CD4-positive, alpha-beta T cell (primary cell): ENCODE data around the gene BCAT1. TPM values are rescaled to one million over a fixed set of nuclear protein-coding genes. Genes with fewer than 3 reads are reported as not detected.
A peak's percentile ranks its signal among the peaks of the same experiment; 100 is the strongest.

ENCODE experiments used
- ATAC-seq: fragments of 200-7000 bp; cut with Tn5 transposase; one replicate; pipeline ENCODE4 v1.10.0; 2022; ENCODE audit warnings: mild to moderate bottlenecking; ENCODE audit not compliant: poor library complexity
- CTCF ChIA-PET: fragments of 350-600 bp; sonication (Branson Sonifier 250); formaldehyde crosslinking; loops from one replicate; lab custom pipeline; 2021; ENCODE audit warnings: antibody characterized with exemption, inconsistent platforms; lab: Charles Lee
- POLR2A ChIA-PET: fragments of 350-600 bp; sonication (Branson Sonifier 250); formaldehyde crosslinking; loops from one replicate; lab custom pipeline; 2021; ENCODE audit warnings: antibody characterized with exemption, inconsistent platforms; lab: Charles Lee
- DNase-seq, 14 experiments: peaks; one replicate each; pipeline ENCODE4 v3.0.0-alpha.2; 2013 to 2020; ENCODE audit warnings: mixed read lengths in 2 of 14
- H3K27ac ChIP-seq, 2 donors: one replicate each; pipeline versions ENCODE4 v1.5.1 to v1.7.0; 2013; ENCODE audit warnings: low read length in 2 of 2, low read depth in 1 of 2, mild to moderate bottlenecking in 1 of 2
- H3K27me3 ChIP-seq, 2 experiments: 1 replicate in 1 of 2; 2 replicates in 1 of 2; pipeline versions ENCODE4 v1.6.1 to v1.7.0; 2013; ENCODE audit warnings: low read length in 2 of 2, control low read depth in 1 of 2, mild to moderate bottlenecking in 1 of 2, moderate library complexity in 1 of 2; ENCODE audit not compliant: insufficient read depth in 2 of 2, control insufficient read depth in 1 of 2
- H3K36me3 ChIP-seq: one replicate; pipeline ENCODE4 v1.6.1; 2013; ENCODE audit warnings: low read length, control low read depth; ENCODE audit not compliant: insufficient read depth
- H3K4me1 ChIP-seq: one replicate; pipeline ENCODE4 v1.6.1; 2013; ENCODE audit warnings: low read length, control low read depth; ENCODE audit not compliant: insufficient read depth
- H3K4me3 ChIP-seq: one replicate; pipeline ENCODE4 v1.5.1; 2013; ENCODE audit warnings: mild to moderate bottlenecking, low read length, moderate library complexity
- H3K9me3 ChIP-seq, 2 experiments: 1 replicate in 1 of 2; 2 replicates in 1 of 2; pipeline versions ENCODE4 v1.6.1 to v1.7.0; 2013; ENCODE audit warnings: low read length in 2 of 2, mild to moderate bottlenecking in 2 of 2, control low read depth in 1 of 2, moderate library complexity in 1 of 2; ENCODE audit not compliant: control insufficient read depth in 1 of 2, insufficient read depth in 1 of 2
- H3K27ac Mint-ChIP-seq: one replicate; pipeline ENCODE4 v1.8.0; 2020; ENCODE audit warnings: mixed read lengths
- H3K27me3 Mint-ChIP-seq: one replicate; pipeline ENCODE4 v1.8.0; 2021; ENCODE audit warnings: mixed read lengths
- H3K36me3 Mint-ChIP-seq: one replicate; pipeline ENCODE4 v1.8.0; 2021; ENCODE audit warnings: low read depth, mixed read lengths
- H3K4me1 Mint-ChIP-seq: one replicate; pipeline ENCODE4 v1.8.0; 2021; ENCODE audit warnings: low read depth, mixed read lengths
- H3K4me3 Mint-ChIP-seq: one replicate; pipeline ENCODE4 v1.8.0; 2020; ENCODE audit warnings: mild to moderate bottlenecking, mixed read lengths
- H3K9me3 Mint-ChIP-seq: one replicate; pipeline ENCODE4 v1.8.0; 2020; ENCODE audit warnings: mixed read lengths
- intact Hi-C, 2 experiments: fragments of 100-400 bp; cut with DNase I in 1 of 2; cut with micrococcal nuclease in 1 of 2; formaldehyde crosslinking; loops; one replicate each; pipeline versions ENCODE4 v1.15.1 to v1.9.0; 2023 to 2025; cut with DNase I, micrococcal nuclease
- total RNA-seq, 174 experiments: library from RNA in 2 of 174; stranded (reverse) in 2 of 174; gene quantifications; one replicate each; pipeline ENCODE4 v1.2.3 and lab custom pipeline; 2021 to 2026
- TF ChIP-seq, protein P1 (sequence below): fragments of 200-600 bp; IDR thresholded peaks from one replicate; pipeline ENCODE4 v1.8.0; 2022; ENCODE audit warnings: antibody characterized with exemption, mild to moderate bottlenecking

Gene BCAT1
- total RNA-seq, 2 experiments from 2014 or later = 0.34 to 0.91 TPM

DNA sequence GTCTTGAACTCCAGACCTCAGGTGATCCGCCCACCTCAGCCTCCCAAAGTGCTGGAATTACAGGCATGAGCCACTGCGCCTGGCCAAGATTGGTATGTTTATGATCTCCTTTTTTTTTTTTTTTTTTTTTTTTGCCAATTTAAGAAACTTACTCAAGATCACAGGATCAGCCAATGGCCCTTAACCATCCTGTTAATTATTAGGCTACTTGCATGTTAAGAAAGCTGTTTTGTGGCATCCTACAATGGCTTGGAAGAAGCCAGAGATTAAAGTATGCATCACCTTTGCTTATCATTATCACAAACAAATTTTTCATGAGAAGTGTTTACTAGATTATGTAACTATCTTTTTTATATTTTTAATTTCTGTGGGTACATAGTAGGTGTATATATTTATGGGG, 140.2 kb downstream of the BCAT1 start:
- H3K4me3 Mint-ChIP-seq = no peak overlapping the region
- CTCF ChIA-PET = interaction anchor here (0.7 kb wide), 1 partner anchor 1173 kb away, joined by 4 read pairs; no protein-coding TSS in a partner anchor
- H3K36me3 Mint-ChIP-seq = no peaks in the 10 kb centered on the region

DNA sequence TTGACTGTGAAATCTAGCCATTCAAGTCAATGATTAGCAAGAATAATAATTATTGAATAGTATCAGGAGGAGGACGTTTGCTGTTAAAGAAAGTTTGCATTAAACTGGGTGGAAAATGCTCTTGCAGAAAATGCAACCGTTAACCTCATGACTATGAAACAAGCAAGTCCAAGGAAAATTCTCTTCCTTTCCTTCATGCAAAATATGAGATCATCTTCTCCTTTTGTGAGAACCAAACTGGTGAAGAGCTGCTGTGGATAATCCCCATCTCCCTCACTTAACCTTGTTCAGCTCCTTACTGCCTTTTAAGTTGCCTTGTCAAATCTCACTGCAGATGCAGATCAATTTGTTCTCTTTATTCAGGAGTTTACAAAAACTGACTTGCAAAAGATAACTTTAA, 142.5 kb downstream of the BCAT1 start:
- peaks cover 12% of the 10 kb centered on the region for H3K4me1 Mint-ChIP-seq

More for the DNA sequence above, 140.2 kb downstream of the BCAT1 start:
- intact Hi-C loops = no loop called here
- DNase-seq (no peak), ATAC-seq (no peak)
- no peaks in the 10 kb centered on the region for H3K27me3 ChIP-seq
- no peaks in the 10 kb centered on the region for H3K36me3 ChIP-seq
- no peak overlapping the region for H3K4me3 ChIP-seq
- peaks cover 7% of the 10 kb centered on the region for H3K4me1 Mint-ChIP-seq
- H3K27me3 Mint-ChIP-seq = no peaks in the 10 kb centered on the region
- H3K27ac Mint-ChIP-seq = no peak overlapping the region
- peaks cover 4% of the 10 kb centered on the region for H3K9me3 Mint-ChIP-seq
- TF ChIP-seq, protein P1, sequence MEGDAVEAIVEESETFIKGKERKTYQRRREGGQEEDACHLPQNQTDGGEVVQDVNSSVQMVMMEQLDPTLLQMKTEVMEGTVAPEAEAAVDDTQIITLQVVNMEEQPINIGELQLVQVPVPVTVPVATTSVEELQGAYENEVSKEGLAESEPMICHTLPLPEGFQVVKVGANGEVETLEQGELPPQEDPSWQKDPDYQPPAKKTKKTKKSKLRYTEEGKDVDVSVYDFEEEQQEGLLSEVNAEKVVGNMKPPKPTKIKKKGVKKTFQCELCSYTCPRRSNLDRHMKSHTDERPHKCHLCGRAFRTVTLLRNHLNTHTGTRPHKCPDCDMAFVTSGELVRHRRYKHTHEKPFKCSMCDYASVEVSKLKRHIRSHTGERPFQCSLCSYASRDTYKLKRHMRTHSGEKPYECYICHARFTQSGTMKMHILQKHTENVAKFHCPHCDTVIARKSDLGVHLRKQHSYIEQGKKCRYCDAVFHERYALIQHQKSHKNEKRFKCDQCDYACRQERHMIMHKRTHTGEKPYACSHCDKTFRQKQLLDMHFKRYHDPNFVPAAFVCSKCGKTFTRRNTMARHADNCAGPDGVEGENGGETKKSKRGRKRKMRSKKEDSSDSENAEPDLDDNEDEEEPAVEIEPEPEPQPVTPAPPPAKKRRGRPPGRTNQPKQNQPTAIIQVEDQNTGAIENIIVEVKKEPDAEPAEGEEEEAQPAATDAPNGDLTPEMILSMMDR = no peak
- peaks cover 6% of the 10 kb centered on the region for H3K4me1 ChIP-seq
- no peak overlapping the region for H3K27ac ChIP-seq
- no peaks in the 10 kb centered on the region for H3K9me3 ChIP-seq
- POLR2A ChIA-PET = no interaction called here

DNA sequence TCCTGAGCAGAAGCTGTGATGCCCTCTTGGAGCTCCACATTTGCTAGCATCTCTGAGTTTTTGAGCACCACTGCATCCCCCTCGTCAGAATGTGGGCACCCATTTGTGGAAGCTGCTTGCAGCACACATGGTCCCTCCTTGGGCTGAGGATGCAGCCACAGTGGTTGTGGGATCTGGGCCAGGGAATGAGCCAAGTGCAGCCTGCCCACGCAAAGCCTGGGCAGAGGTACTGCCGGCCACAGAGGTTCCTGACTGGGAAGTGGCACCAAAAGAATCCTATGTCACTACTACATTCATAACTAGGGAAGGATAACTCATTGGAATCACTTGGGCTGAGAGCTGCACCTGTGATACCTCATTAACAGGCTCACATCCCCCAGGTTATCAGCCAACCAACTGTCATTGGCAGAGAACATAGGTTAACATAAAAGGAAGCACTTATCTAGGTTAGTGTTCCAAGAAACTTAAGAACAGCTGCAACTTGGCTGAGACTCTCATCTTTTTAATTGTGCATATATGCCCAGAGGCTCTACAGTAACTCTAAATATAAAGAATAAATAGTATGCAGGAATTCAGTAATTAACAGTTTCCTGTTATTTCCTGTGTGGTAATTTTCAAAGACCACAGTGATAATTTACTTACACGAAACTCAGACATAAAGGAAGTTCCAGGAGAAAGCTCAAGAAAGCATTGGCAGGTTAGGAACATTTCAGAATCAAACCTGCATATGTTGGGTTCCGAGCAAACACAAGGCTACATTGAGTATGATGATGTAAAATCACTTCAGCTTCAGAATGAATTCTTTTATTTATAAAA, 145.3 kb downstream of the BCAT1 start:
- peaks cover 2% of the 10 kb centered on the region for H3K9me3 Mint-ChIP-seq
- no peaks in the 10 kb centered on the region for H3K27me3 Mint-ChIP-seq
- intact Hi-C loops = no loop called here
- POLR2A ChIA-PET = interaction anchor here (0.7 kb wide), 1 partner anchor 248 kb away, joined by 4 read pairs; no protein-coding TSS in a partner anchor
- no peaks in the 10 kb centered on the region for H3K36me3 ChIP-seq
- no peaks in the 10 kb centered on the region for H3K36me3 Mint-ChIP-seq
- no peak overlapping the region for H3K4me3 ChIP-seq
- H3K27ac Mint-ChIP-seq = no peak overlapping the region
- H3K4me1 ChIP-seq = peaks cover 11% of the 10 kb centered on the region
- H3K4me1 Mint-ChIP-seq = peaks cover 12% of the 10 kb centered on the region
- H3K27ac ChIP-seq = no peak overlapping the region
- CTCF ChIA-PET = interaction anchor here (1.2 kb wide), 1 partner anchor 10 kb away, joined by 4 read pairs; no protein-coding TSS in a partner anchor
- no peak overlapping the region for H3K4me3 Mint-ChIP-seq
- ATAC-seq = no peak
- no peaks in the 10 kb centered on the region for H3K27me3 ChIP-seq
- peaks cover 0 to 4% of the 10 kb centered on the region in 2 experiments for H3K9me3 ChIP-seq
- TF ChIP-seq, protein P1 = no peak
- DNase-seq = peak in 1 of 14 experiments; percentile 32

More for the DNA sequence above, 142.5 kb downstream of the BCAT1 start:
- H3K27me3 Mint-ChIP-seq = no peaks in the 10 kb centered on the region
- CTCF ChIA-PET = no interaction called here
- Histone ChIP-seq H3K4me1 (peaks cover 11% of the 10 kb centered on the region), H3K4me3 (no peak overlapping the region), H3K9me3 (peaks cover 0 to 4% of the 10 kb centered on the region in 2 experiments), H3K27ac (no peak overlapping the region), H3K36me3 (no peaks in the 10 kb centered on the region), H3K27me3 (no peaks in the 10 kb centered on the region)
- DNase-seq = no peak
- ATAC-seq = no peak
- no peaks in the 10 kb centered on the region for H3K36me3 Mint-ChIP-seq
- H3K27ac Mint-ChIP-seq = no peak overlapping the region
- TF ChIP-seq, protein P1 = no peak
- POLR2A ChIA-PET = no interaction called here
- intact Hi-C loops = no loop called here
- H3K4me3 Mint-ChIP-seq = no peak overlapping the region
- H3K9me3 Mint-ChIP-seq = peaks cover 6% of the 10 kb centered on the region
